GM21786 (cell line): Measurements from ENCODE around the gene RFFL.
A peak's percentile ranks its signal among the peaks of the same experiment; 100 is the strongest.
"Not testable (repeated sequence)": the region's sequence is repeated elsewhere in the genome, so short reads cannot be mapped to it uniquely, and the experiment has no call there.

ENCODE experiments used
- ATAC-seq: cut with Tn5 transposase; IDR thresholded peaks from one replicate; pipeline ENCODE4 v1.9.1; 2021; ENCODE audit not compliant: unreplicated experiment

The RFFL gene

DNA sequence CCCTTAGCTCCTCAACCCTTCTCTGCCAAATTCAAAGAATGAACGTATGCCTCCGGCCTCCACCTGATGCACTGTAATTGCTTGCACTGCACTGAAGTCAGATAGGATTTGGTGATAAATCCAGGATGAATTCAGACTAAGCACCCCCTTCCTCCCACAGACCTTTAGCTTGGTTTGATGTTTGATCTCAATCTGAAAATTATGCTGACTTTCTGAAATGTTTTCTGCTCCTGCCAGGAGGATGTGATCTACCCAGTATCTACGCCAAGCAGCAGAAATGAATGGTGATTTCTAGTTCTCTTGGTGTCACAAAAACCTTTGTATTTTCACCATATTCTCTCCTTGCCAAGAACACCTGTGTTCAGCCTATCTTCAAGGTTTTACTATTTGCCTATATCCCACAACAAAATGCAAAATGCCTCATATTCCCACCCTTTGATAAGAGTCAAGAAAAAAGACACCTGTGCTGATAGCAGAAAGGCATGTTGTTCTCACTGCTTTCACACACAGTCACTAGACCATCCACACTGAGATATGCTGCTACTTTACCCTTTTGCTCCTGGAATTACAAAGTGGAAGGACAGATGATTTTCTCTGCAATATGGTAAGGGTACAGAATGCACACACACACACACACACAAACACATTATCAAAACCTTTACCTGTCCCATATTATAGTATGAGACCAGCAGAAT is 14.7 kb downstream of the RFFL start:
- no peak for ATAC-seq

DNA sequence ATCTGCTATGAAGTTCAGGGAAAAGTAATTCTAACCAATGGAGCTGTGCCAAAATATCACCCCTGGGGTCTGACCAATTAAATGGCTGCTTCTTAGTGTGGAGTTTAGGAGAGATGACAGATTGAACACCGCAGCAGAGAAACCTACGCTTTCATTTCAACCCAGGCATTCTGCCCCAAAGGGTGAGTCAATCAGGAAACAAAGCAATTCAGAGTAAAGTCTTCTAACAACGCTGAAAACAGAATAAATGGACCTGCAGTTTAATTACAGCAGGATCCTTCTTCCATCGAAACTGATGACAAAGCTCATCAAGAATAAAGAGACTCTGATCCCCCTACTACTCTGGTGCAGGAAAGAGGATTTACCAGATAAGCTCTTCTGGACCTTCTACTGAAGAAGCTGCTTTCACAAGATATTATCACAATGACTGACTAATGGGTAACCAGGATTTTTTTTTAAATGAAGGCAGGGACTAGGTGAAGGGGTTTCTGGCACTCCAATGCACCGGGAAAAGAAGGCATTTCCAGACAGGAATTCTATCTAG is 16.7 kb downstream of the RFFL start:
- peak; percentile 47 for ATAC-seq

DNA sequence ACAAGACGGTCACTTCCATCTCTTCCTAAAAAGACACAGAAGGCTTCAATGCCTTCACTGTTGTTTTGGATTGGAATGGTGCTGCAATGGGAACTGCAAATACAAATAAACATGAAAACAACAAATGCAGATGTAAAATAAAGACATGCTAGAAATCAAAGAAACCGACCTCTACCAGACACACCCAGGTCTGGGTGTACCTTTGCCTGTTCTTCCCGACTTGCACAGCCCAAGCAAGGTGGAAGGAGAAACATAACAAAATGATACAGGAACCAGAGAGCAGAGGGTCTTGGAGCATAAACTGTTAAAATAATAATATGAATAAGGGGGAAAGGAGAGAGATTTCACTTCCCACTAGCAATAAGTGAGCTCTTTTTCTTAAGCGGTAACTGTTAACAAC is 17.3 kb downstream of the RFFL start:
- no peak for ATAC-seq

DNA sequence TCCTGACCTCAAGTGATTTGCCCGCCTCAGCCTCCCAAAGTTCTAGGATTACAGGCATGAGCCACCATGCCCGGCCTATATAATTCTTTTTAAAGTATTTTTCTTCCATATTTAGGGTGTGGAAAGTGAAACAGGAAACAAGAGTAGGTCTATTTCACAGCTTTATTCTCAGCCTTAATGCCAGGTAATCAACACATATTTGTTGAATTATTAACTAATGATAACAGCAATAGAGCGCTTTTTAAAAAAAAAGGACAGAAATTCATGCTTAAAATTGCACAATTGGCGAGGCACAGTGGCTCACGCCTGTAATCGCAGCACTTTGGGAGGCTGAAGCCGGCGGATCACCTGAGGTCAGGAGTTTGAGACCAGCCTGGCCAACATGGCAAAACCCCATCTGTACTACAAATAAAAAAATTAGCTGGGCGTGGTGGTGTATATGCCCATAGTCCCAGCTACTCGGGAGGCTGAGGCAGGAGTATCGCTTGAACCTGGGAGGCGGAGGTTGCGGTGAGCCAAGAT is 18.0 kb downstream of the RFFL start:
- not testable (repeated sequence) for ATAC-seq

DNA sequence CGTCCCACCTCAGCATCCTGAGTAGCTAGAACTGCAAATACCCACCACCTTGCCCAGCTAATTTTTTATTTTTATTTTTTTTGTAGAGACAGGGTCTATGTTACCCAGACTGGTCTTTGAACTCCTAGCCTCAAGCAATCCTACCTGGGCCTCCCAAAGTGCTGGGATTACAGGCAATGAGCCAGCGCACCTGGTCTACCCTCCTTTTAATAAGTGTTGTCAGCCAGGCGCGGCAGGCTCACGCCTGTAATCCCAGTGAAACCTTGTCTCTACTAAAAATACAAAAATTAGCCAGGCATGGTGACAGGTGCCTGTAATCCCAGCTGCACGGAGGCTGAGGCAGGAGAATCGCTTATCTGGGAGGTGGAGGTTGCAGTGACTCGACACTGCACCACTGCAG is 19.3 kb downstream of the RFFL start:
- ATAC-seq = no peak

DNA sequence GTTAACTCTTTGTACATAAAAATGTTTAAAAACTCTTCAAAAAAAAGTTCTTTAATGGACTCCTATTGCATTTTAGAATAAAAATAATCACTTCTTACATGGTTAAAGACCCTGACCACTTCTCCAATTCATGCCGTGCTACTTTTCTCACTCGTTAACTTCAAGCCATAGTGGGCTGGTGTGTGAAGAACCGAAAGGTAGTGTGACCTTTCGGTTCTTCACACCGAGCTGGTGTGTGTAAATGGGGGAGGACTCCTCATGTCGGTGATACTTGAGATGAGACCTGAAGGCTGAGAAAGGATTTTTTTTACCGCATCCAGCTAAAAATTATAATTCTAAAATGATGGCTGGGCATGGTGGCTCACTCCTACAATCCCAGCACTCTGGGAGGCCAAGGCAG is 22.1 kb downstream of the RFFL start:
- no peak for ATAC-seq

DNA sequence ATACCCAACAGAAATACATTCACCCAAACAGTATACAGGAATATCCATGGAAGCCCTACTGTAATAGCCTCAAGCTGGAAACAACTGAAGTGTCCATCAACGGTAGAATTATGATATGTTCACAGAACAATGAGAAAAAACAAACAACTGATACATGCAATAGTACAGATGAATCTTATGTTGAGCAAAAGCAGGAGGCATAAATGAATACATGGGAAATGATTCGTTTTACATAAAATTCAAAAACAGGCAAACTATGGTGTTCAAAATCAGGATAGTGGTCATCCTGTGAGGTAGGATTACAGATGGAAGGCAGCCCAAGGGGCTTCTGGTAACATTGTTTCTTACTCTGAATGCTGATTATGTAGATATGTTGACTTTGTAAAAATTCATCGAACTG is 25.1 kb downstream of the RFFL start:
- ATAC-seq = no peak

DNA sequence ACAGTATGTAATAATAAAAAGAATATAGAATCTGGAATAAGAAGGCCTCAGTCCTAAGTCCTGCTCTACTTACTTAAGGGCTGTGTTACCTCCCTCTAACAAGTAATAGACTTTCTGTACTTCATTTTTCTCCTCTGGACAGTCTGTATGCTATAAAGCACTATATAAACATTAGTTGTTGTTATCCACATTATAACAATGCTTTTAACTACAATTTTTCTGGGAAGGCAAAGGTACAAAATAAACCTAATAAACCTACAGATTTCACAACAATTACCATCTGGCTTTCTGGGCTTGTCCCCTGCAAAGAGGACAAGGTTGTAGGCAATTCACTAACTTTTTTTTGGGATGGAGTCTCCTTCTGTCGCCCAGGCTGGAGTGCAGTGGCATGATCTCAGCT is 32.7 kb downstream of the RFFL start:
- ATAC-seq = no peak

DNA sequence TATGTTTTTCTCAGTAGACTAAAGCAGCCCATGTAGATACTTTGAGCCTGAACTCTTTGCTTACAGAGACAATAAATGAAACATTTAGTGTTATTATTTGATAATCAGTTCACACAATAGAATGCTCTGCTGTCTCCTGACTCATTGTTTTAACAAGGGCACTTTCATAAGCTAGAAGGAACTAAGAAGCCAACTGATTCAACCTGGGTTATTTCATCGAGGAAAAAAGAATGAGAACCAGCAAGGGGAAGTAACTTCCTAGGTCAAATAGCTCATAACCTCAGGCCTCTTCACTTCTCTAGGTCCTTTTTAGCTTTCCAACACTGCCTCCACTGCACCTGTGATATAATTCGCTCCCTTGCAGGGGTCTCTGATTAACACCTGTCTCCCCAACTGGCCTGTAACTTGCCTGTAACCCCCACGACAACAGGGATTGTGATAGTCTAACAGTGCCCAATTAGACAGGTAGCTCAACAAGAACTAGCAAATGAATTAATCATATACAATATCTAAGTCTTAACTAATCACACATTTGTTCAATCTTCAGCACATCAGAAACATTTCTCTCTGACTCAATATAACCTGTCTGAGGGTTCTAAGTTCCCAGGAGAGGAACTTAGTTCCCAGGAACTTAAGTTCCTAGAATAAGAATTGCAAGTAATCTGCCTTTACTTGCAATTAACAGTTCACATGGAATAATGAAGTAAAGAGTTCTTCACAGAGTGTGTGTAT is 34.8 kb downstream of the RFFL start:
- ATAC-seq = no peak

DNA sequence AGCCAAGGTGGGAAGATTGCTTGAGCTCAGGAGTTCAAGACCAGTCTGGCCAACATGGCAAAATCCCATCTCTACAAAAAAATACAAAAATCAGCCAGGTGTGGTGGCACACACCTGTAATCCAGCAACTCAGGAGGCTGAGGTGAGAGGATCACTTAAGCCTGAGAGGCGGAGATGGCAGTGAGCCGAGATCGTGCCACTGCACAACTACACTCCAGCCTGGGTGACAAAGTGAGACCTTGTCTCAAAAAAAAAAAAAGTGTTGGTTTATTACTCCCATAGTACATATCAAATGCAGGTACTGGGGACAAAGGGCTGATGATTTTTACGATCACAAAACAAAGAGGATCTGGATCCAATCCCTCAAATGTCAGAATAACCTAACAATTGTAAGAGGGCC is 35.4 kb downstream of the RFFL start:
- ATAC-seq = not testable (repeated sequence)

DNA sequence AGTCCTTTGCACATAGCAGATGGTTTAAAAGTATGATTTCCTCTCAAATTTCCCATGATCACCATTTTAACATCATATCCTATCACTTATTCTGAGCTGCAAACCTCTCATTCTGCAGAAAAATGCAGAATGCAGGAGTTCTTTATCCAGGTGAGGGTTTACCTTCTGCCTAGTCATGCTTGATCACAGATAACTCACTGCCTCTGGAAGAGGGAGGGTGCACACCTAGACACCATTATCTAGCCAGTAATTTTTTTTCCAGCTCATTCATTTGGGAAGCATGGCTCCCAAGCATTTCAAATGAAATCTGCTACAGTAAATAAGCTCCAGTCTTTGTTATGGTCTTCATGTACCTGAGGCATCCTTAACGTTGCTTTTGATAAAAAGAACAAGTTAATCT is 38.0 kb downstream of the RFFL start:
- ATAC-seq = no peak

DNA sequence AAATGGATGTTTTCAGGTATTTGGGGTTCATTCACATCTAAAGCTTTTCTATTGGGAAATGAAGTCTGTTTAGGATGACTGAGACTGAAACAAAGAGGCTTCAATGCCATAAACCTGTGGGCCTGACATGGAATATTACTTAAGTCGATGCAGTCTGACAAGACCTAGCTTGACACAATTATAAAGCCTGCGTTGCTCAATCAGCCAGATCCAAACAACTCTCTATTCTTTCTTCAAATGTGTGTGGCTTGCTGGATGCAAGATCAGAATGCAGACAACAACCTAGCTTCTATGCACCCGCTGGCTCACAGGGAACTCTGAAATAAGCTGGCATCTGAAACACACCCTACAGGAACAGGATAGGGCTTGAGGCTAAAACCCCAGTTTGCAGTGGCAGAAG is 40.0 kb downstream of the RFFL start:
- ATAC-seq = no peak

DNA sequence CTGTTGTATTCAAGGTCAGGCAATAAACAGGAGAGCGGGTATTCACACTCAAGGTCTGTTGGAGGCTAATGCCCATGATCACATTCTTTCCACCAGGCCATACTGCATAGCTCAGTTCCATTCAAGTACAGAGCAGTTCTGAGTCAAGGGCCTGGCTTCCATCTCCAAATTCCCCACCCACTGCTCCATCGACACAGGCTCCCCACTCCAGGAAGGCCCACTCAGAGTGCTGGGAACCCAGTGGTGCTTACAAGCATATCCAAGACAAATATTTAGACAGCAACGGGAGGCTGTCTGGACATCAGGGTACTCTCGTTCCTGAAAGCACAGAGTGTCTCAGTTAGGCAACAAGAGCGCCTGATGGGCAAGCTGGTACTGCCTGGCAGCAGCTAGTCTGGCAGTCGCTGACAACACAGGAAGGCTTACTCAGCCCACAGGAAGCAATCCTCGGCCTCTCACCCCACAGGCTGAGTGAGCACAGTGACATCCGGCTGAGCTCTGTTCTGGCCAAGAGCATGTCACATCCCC is 40.9 kb downstream of the RFFL start:
- no peak for ATAC-seq

DNA sequence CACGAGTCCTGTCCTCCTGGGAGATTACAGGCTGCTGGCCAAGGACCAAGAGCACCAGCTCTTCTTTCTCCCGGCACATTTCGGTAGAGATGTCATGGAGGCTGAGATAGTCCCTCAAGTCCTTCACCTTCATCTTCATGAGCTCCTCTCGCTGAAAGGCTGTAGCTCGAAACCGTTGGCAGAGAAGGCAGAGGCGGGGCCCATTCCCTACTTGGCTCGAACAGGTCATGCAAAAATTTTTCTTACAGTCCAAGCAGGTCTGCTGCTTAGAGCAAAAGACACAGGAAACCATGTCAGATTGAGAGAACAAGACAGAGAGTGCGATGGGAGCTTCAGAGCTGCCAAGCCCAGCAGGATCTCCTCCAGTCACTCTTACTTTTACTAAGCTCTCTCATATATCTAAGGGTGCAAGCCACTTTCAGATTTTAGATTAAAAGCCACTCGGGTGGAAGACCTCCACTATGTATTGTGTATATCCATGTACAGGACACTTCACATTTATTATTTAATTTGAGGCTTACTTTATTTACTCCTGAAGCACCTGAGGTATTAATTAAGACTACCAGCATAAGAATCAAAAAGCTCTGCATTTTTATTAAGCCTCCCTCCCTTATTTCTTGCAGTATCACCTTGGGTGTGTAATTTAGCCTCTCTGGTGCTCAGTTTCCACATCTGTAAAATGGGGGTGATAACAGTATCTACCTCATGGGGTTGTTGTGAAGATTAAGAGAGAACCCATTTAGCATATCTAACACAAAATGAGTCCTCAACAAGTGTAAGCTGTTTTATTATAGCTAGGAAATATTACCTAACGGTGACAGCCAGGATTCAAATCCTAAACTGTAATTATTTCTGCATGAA is 41.8 kb downstream of the RFFL start:
- ATAC-seq = no peak

DNA sequence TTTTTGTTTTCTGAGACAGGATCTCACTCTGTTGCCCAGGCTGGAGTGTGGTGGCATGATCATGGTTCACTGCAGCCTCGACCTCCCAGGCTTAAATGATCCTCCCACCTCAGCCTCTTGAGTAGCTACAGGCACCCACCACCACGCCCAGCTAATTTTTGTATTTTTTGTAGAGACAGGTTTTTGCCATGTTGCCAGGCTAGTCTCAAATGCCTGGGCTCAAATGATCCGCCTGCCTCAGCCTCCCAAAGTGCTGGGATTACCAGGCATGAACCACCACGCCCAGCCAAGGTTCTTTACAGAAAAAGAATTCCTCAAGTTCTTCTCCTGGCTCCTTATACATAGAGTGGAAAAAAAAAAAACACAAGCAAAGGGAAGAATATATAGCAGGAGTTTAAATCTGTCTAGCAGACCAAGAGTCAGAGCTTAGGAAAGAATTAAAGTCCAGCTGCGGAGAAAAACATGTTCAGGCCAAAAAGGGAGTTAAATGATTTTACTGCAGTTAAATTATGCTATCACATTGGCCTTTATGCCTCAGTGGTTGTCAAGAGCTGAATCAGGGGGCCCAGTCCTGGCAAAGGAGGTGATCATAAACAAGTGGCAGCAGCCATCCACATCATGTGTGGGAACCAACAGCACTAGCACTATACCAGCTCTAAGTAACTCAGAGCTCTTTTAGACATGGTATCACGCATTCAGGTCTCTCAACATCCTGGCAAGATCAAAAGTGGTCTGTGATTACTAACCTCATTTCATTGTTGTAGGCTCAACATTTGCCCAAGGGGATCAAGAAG is 43.9 kb downstream of the RFFL start:
- ATAC-seq = no peak

DNA sequence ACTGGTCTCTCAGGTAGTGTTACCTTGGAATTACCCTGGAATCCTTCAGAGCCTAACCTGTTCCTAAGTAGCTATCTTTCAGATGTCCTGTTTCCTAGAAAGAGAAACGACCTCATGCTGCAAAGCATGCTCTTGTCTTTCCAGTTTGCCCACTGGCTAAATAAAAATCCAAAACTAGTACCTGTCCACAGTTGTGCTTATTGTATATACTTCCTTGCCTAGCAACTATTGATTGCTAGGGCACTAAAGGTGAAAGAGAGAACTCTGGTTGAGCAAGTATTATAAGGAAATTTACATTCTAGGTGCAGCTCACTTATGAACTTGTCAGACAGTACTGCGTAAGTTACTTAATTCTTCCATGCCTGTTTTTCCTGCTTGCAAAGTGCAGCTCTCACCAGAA is 44.7 kb downstream of the RFFL start:
- no peak for ATAC-seq

DNA sequence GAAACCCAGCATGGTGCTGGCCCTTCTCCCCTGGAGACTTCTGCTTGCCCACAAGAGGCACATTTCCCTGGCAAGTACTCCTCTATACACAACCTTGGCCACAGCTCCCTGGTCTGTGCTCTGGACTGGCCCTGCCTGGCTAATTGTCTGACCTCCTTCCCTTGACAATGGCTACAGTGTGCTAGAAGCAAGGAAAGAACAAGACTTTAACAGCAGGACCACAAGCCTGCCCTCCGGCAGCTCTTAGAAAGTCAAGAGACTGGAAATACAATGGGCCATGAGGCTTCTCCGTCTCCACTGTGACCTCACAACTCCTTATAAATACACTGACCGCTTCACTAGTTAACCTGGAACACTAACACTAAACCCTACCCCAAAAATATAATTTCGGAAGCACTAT is 46.5 kb downstream of the RFFL start:
- ATAC-seq = no peak

DNA sequence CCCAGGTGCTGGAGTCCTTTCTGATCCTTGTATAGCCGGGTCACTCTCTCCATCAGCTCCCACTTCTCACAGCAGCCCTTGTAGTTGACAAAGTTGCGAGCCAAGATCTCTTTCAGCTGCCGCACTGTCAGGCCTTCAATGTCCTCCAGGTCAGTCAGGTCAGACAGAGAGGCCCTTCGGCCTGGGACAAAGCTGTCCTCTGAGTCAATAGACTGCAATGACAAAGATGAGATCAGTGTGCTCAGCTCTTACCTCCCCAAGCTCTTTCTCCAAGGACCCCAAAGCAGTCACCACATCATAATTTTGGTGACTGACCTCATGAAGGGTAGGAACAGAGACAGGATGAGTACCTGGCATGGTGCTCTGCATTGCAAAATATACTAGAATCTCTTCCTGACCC is 47.1 kb downstream of the RFFL start:
- ATAC-seq = no peak

DNA sequence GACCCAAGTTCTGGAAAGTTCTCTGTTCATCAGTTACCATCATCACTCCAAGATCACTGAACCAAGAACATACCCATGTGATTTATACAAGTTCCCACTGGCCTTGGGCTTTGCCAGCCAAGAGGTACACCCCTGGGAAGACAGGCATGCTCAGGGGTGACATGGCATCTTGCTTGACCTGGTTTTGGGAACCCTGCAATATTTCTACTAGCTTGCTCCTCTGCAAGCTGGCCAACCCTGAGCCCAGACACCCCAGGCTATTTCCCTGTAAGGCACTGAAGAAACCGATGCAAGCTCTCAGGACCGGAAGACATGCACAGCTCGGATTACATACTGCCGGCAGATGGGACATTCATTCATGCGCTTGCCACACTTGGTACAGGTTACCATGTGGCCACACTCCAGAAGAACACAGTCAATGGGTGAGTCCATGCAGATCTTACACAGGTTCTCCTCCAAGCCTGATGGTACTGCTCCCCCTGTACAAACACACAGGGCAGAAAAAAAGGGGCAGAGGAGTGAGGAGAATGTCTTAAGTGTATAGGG is 51.8 kb downstream of the RFFL start:
- no peak for ATAC-seq

DNA sequence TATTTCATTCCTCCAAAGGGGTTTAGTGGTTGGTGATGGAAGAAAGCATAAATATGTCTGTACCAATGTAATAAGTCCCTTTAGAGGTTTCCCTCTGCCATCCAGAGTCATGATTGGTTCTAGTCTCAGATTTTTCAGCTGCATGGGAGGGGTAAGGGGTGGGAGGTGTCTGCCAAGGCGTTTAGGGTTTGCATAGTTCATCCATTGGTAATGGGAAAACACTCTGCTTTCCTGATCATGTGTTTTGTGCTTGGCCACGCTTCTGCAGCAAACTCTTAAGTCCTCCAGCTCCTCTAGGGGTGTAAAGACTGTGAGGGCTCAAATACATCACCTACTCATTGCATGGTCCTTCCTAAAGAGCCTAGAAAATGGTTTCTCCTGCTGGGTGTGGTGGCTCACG is 53.4 kb downstream of the RFFL start:
- no peak for ATAC-seq
